ENCODE results near the gene TXNDC15. TPM values are rescaled to one million over a fixed set of nuclear protein-coding genes. Genes with fewer than 3 reads are reported as not detected.

TXNDC15 gene
- total RNA-seq, 1 experiment from 2014 or later: 31.3 TPM

DNA sequence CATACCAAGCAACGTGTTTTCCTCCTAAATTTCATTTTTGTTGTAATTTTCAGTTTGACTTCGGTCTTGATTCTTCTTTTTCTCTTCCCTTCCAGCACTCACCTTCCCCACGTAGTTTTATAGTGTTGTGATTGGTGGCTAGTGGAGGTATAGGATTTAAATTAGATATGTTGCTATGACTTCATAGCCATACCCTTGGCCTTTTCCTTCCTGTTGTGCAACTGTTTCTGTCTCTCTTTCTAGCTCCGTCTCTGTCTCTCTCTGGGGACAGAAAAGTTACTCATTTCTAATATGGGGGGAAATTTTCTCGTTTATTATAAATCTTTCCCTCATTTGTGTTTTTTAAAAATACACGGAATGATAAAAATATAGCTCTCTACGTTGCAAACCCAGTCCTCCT lies 49.0 kb upstream of the TXNDC15 start:
- H3K27ac Mint-ChIP-seq: peak overlapping the region in 1 of 3 experiments; percentile 37; a peak in 1 of 7 replicates
- no peak overlapping the region for H2BK120ac ChIP-seq (ENCODE audit: low read depth, low read length, poor library complexity, severe bottlenecking)
- H2BK5ac ChIP-seq (ENCODE audit: insufficient read length, low read length): no peak overlapping the region
- no peak overlapping the region for H3K23ac ChIP-seq (ENCODE audit: insufficient read length, low read depth, low read length)
- H3K79me1 ChIP-seq (ENCODE audit: insufficient read depth, low read depth, low read length, poor library complexity, severe bottlenecking): no peaks in the 10 kb centered on the region
- no peaks in the 10 kb centered on the region for H4K20me1 ChIP-seq (ENCODE audit: control insufficient read depth, insufficient read depth, insufficient read length)
- no peaks in the 10 kb centered on the region for H3K9me3 Mint-ChIP-seq
- no peak for DNase-seq
- H4K5ac ChIP-seq (ENCODE audit: insufficient read length, low read depth, low read length): no peak overlapping the region
- H2BK20ac ChIP-seq (ENCODE audit: low read depth, low read length, poor library complexity, severe bottlenecking): no peak overlapping the region
- no peak overlapping the region for H3K27ac ChIP-seq (ENCODE audit: insufficient read length, low read depth, low read length)
- no peaks in the 10 kb centered on the region for H3K4me1 ChIP-seq (ENCODE audit: insufficient read depth, low read length)
- H3K4ac ChIP-seq (ENCODE audit: low read depth, low read length): no peak overlapping the region
- H3K36me3 Mint-ChIP-seq (ENCODE audit: insufficient read depth in 1 of 3, low read depth in 3 of 3): peaks cover 6 to 82% (median 73%) of the 10 kb centered on the region in 3 experiments; a peak in 6 of 7 replicates
- H3K4me3 Mint-ChIP-seq: no peak overlapping the region
- H3K27me3 Mint-ChIP-seq (ENCODE audit: low read depth): no peaks in the 10 kb centered on the region
- no CpG with 5 or more reads among the region's 7 CpGs for WGBS (ENCODE audit: extremely low coverage, insufficient read length, low lambda C conversion rate)
- no peaks in the 10 kb centered on the region for H3K23me2 ChIP-seq (ENCODE audit: insufficient read length, low read depth, low read length, poor library complexity, severe bottlenecking)
- H3K4me2 ChIP-seq (ENCODE audit: insufficient read depth, insufficient read length, low read length): no peak overlapping the region
- H3K9me3 ChIP-seq (ENCODE audit: control insufficient read depth, low read depth, low read length): no peaks in the 10 kb centered on the region
- H3K56ac ChIP-seq (ENCODE audit: insufficient read length, low read depth, low read length): no peak overlapping the region
- H2AK5ac ChIP-seq (ENCODE audit: insufficient read length, low read length): no peak overlapping the region
- H2AFZ ChIP-seq (ENCODE audit: low read length): no peak overlapping the region
- no peak overlapping the region for H3K9ac ChIP-seq (ENCODE audit: extremely low read depth, insufficient read length, low read length)
- TF ChIP-seq CTCF (conservative IDR thresholded peaks at IDR 0.05): no peak
- no peaks in the 10 kb centered on the region for H3K27me3 ChIP-seq (ENCODE audit: insufficient read depth, low read length)
- H3K79me2 ChIP-seq (ENCODE audit: insufficient read depth, low read length): no peaks in the 10 kb centered on the region
- no peaks in the 10 kb centered on the region for H3K4me1 Mint-ChIP-seq
- no peak overlapping the region for H3K14ac ChIP-seq (ENCODE audit: insufficient read depth, low read length)
- H4K8ac ChIP-seq (replicated peaks; ENCODE audit: insufficient read length, low read depth, low read length): no peak overlapping the region
- H3T11ph ChIP-seq (ENCODE audit: low read length): no peak overlapping the region
- H4K91ac ChIP-seq (ENCODE audit: insufficient read length, low read depth, low read length): no peak overlapping the region
- H2BK15ac ChIP-seq (ENCODE audit: low read depth, low read length): no peak overlapping the region
- H2BK12ac ChIP-seq (ENCODE audit: insufficient read length, low read depth, low read length): no peak overlapping the region
- no peak overlapping the region for H3K18ac ChIP-seq (ENCODE audit: insufficient read length, low read depth, low read length)
